ENCODE data around the gene CHRDL2. TPM values are rescaled to one million over a fixed set of nuclear protein-coding genes. Genes with fewer than 3 reads are reported as not detected.

CHRDL2 gene
- total RNA-seq, 1 experiment from 2014 or later: 7.7 TPM

DNA sequence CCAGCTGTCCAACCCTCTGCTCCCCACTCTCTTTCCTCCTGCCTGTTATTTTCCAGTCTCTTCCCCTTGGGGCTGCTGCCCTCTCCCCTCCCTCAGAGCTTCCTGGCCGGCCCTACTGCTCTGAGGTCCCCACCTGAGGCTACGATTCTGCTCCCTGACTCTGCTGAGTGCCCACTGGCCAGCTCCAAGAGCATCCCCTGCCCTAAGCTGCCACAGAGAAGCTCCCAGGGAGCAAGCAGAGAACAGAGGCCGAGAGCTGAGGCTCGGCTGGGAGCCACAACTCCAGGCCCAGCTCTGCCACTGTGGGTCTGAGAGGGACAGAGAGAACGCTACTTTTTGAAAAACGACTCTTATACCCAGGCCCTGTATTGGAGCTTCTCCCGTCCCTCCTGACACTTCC is 61.1 kb downstream of the CHRDL2 start:
- TF ChIP-seq EZH2 (IDR thresholded peaks at IDR 0.05; ENCODE audit: borderline replicate concordance, low read depth, low read length, poor library complexity, severe bottlenecking): no peak
- TF ChIP-seq, protein P1, sequence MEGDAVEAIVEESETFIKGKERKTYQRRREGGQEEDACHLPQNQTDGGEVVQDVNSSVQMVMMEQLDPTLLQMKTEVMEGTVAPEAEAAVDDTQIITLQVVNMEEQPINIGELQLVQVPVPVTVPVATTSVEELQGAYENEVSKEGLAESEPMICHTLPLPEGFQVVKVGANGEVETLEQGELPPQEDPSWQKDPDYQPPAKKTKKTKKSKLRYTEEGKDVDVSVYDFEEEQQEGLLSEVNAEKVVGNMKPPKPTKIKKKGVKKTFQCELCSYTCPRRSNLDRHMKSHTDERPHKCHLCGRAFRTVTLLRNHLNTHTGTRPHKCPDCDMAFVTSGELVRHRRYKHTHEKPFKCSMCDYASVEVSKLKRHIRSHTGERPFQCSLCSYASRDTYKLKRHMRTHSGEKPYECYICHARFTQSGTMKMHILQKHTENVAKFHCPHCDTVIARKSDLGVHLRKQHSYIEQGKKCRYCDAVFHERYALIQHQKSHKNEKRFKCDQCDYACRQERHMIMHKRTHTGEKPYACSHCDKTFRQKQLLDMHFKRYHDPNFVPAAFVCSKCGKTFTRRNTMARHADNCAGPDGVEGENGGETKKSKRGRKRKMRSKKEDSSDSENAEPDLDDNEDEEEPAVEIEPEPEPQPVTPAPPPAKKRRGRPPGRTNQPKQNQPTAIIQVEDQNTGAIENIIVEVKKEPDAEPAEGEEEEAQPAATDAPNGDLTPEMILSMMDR (conservative IDR thresholded peaks at IDR 0.05; ENCODE audit: low read depth, low read length): no peak
- intact Hi-C loops (cut with micrococcal nuclease; ENCODE audit: unreplicated experiment): no loop called here
- H3K27ac ChIP-seq (ENCODE audit: low read depth, low read length, poor library complexity, severe bottlenecking): no peak overlapping the region
- ChIA-PET CTCF (no interaction called here), POLR2A (ENCODE audit: low non-redundant PET) (no interaction called here)
- H3K27me3 ChIP-seq (replicated peaks; ENCODE audit: insufficient read depth, low read depth, low read length, poor library complexity): no peaks in the 10 kb centered on the region
- H3K4me1 ChIP-seq (ENCODE audit: insufficient read depth, low read length, poor library complexity, severe bottlenecking): peaks cover 9% of the 10 kb centered on the region
- no peak for DNase-seq (ENCODE audit: low spot score)
- BruUV-seq (replicated peaks): no TSS peak
- no peaks in the 10 kb centered on the region for H3K36me3 ChIP-seq (ENCODE audit: insufficient read depth, low read length, poor library complexity, severe bottlenecking)
- no peak overlapping the region for H3K4me3 ChIP-seq (ENCODE audit: low read depth, low read length, poor library complexity, severe bottlenecking)
- H3K9me3 ChIP-seq (ENCODE audit: low read depth, low read length, poor library complexity, severe bottlenecking): no peaks in the 10 kb centered on the region

- intact Hi-C loops (cut with micrococcal nuclease; ENCODE audit: unreplicated experiment): no loop called here
- TF ChIP-seq, protein P1 (conservative IDR thresholded peaks at IDR 0.05; ENCODE audit: low read depth, low read length): no peak
- TF ChIP-seq EZH2 (IDR thresholded peaks at IDR 0.05; ENCODE audit: borderline replicate concordance, low read depth, low read length, poor library complexity, severe bottlenecking): no peak
- no peaks in the 10 kb centered on the region for H3K27me3 ChIP-seq (replicated peaks; ENCODE audit: insufficient read depth, low read depth, low read length, poor library complexity)
- H3K4me3 ChIP-seq (ENCODE audit: low read depth, low read length, poor library complexity, severe bottlenecking): no peak overlapping the region
- no peak for DNase-seq (ENCODE audit: low spot score)
- no peaks in the 10 kb centered on the region for H3K9me3 ChIP-seq (ENCODE audit: low read depth, low read length, poor library complexity, severe bottlenecking)
- no peak overlapping the region for H3K27ac ChIP-seq (ENCODE audit: low read depth, low read length, poor library complexity, severe bottlenecking)
- BruUV-seq (replicated peaks): no TSS peak
- H3K36me3 ChIP-seq (ENCODE audit: insufficient read depth, low read length, poor library complexity, severe bottlenecking): no peaks in the 10 kb centered on the region
- ChIA-PET CTCF (no interaction called here), POLR2A (ENCODE audit: low non-redundant PET) (no interaction called here)
- H3K4me1 ChIP-seq (ENCODE audit: insufficient read depth, low read length, poor library complexity, severe bottlenecking): peaks cover 9% of the 10 kb centered on the region
Observed at GRCh38 chr11:74669211-74670160, 61.7 kb downstream of the CHRDL2 start.

- peaks cover 7% of the 10 kb centered on the region for H3K36me3 ChIP-seq (ENCODE audit: insufficient read depth, low read length, poor library complexity, severe bottlenecking)
- no TSS peak for BruUV-seq (replicated peaks)
- no peak overlapping the region for H3K4me3 ChIP-seq (ENCODE audit: low read depth, low read length, poor library complexity, severe bottlenecking)
- no peak overlapping the region for H3K27ac ChIP-seq (ENCODE audit: low read depth, low read length, poor library complexity, severe bottlenecking)
- intact Hi-C loops (cut with micrococcal nuclease; ENCODE audit: unreplicated experiment): no loop called here
- ChIA-PET POLR2A (ENCODE audit: low non-redundant PET) (interaction anchor here (0.6 kb wide), 1 partner anchor 1155 kb away, joined by 7 read pairs; no protein-coding TSS in a partner anchor), CTCF (no interaction called here)
- no peak for TF ChIP-seq EZH2 (IDR thresholded peaks at IDR 0.05; ENCODE audit: borderline replicate concordance, low read depth, low read length, poor library complexity, severe bottlenecking)
- TF ChIP-seq, protein P1 (conservative IDR thresholded peaks at IDR 0.05; ENCODE audit: low read depth, low read length): no peak
- no peaks in the 10 kb centered on the region for H3K27me3 ChIP-seq (replicated peaks; ENCODE audit: insufficient read depth, low read depth, low read length, poor library complexity)
- H3K4me1 ChIP-seq (ENCODE audit: insufficient read depth, low read length, poor library complexity, severe bottlenecking): no peaks in the 10 kb centered on the region
- no peak for DNase-seq (ENCODE audit: low spot score)
- H3K9me3 ChIP-seq (ENCODE audit: low read depth, low read length, poor library complexity, severe bottlenecking): no peaks in the 10 kb centered on the region
Observed at GRCh38 chr11:74663315-74663714, 67.9 kb downstream of the CHRDL2 start.

Measured in A673 (cell line).